ENCODE results near the gene PFAS.

Gene PFAS

DNA sequence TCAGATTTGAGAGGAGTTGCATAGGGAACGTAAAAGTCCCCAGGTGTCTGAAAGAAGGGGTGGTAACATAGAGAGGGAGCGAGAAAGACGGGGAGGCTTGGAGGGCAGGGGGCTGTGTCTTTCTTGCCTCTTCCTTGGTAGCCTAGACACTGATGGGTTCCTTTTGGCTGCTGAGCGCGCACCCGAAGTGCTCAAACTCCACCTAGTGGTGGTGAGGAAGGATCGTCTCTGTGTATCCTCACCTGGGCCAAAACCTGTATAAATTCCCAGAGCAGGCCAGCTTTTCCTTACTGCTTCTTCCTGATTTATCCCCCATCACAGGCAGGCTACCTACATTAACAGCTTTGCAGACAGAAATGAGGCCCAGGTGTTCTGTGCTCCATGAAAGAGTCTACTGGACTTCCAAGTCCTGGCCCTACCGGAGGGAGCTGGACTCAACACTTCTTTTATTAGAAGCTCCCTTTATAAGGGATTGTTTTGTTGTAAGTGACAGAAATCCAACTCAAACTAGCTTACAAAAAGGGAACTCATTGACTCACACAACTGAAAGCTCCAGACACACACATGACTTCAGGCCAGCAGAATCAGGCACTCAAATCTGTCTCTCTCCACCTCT is 51.6 kb downstream of the PFAS start:
- ATAC-seq: peak; percentile 85 to 94

GRCh38 chr17:8310601-8311123 is 61.6 kb downstream of the PFAS start:
- no peak for ATAC-seq

DNA sequence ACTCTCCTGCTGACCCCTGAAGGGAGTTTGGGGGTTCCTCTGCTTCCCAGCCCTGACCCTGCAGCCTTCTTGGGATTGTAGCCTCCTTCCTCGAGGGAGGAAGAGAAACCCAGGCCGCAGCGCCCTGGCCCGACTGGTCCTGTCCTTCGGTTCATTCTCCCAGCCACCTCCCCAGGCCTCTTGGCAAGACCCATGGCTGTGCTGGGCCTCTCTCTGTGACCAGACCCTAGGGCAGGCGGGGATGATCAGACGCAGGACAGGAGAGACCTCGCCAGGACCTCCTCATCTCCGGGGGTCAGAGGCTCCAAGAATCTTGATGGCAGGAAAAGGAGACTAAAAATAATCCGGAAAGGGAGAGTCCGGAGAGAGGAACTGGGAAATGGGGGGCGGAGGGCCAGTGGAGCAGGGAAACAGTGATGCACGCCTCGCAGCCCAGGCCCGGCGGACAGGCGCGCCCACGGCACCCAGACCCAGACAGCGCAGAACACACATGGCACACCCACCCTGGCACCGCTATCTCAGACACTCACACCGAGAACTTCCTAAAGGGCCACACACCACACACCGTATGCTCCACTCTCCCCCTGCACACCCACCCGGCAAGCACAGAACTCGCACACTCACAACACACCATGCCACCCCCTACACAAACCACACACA is 62.2 kb downstream of the PFAS start:
- no peak for ATAC-seq

- no peak for ATAC-seq
Measured at GRCh38 chr17:8312251-8312650, 63.2 kb downstream of the PFAS start.

DNA sequence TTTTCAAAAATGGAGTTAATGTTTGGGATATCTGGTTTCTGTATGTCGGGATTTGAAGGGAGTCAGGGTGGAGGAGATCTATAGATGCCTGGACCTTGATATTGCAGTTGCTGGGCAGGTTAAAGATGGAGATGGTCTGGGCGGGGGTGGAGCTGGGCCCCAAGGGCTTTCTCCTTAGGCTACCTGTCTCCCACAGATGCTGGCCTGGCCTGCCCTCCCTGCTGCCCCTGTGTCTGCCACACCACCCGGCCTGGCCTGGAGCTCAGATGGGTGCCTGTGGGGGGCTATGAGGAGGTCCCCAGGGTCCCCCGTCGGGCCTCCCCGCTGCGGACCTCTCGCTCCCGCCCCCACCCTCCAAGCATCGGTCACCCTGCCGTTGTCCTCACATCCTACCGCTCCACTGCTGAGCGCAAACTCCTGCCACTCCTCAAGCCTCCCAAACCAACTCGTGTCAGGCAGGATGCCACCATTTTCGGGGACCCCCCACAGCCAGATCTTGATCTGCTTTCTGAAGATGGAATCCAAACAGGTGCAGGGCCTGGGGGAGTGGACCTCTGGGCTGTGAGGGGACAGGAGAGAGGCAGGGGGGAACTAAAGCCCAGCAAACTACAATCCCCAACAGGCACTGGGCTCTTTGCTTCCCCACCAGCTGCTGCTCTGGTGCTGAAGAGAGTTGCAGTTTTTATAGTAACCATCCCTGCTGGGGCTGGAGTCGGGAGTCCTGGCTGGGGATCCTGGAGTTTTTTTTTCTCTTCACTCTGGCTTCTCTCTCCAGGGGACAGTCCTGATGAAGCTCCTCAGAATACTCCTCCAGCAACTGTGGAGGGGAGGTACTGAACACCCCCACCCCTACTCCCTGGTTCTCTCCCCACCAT is 63.9 kb downstream of the PFAS start:
- ATAC-seq: no peak

DNA sequence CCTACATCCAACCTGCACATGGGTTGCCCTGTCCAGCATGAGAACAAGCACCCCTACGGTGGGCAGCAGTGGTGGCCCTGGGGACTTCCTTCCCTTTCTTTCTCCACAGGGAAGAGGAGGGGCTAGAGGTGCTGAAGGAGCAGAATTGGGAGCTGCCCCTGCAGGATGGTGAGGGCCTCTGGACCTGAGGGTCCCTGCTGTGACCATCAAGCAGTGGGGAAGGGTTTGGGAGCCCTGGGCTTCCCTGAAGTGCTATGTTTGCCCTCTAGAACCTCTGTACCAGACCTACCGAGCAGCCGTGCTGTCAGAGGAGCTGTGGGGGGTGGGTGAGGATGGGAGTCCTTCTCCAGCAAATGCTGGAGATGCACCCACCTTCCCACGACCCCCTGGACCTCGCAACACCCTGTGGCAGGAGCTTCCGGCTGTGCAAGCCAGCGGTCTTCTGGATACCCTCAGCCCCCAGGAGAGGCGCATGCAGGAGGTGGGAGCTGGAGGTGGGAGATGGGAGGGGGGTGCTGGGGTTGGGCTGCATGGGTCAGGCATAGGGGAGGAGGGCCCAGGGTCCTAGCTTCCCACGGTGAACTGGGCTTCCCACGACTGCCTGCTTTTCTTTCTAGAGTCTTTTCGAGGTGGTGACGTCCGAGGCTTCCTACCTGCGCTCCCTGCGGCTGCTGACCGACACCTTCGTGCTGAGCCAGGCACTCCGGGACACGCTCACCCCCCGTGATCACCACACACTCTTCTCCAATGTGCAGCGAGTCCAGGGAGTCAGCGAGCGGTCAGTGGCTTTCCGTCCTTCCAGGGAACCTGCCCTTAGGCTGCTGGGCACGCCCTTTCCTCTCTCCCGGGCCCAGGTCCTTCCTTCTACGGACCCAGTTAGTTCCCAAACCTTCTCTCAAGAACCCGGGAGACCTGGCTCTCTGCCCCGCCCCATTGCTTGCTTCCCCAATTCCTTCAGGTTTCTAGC is 66.0 kb downstream of the PFAS start:
- no peak for ATAC-seq

- ATAC-seq: no peak
Measured at GRCh38 chr17:8315764-8316217, 66.7 kb downstream of the PFAS start.

DNA sequence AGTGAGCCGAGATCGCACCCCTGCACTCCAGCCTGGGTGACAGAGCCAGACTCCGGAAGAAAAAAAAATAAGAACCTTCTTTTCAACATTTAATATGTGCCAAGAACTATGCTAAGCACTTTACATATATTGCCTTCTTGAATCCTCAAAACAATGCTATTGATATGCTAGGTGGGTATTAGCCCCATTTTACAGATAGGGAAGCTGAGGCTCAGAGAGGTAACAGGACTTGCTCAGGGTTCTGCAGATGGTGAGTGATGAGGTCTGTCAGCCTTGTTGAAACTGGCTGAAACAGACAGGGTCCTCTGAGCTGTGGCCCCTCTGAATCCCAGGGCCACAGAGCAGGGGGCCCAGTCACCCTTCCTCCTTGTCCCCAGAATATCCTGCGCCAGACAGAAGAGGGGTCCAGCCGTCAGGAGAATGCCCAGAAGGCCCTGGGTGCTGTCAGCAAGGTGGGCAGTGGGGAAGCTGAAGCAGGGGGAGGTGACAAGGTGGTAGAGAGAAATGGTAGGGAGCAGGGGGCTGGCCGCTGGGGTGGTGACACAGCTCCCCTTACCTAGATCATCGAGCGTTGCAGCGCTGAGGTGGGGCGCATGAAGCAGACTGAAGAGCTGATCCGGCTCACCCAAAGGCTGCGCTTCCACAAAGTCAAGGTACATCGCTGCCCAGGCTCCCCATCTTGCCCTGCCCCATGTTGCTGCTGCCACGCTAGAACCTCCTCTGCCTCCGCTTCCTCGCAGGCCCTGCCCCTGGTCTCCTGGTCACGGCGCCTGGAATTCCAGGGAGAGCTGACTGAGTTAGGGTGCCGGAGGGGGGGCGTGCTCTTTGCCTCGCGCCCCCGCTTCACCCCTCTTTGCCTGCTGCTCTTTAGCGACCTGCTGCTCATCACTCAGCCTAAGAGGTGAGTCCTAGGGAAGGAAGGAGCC is 69.2 kb downstream of the PFAS start:
- ATAC-seq: no peak
